Measurements from ENCODE around the gene ZBTB44.

- TF ChIP-seq POLR2A (IDR thresholded peaks at IDR 0.05) = no peak
- TF ChIP-seq POLR2AphosphoS5 (IDR thresholded peaks at IDR 0.05; ENCODE audit: insufficient read depth in 1 of 2, low read depth in 1 of 2) = no peak
These were observed 9.0 kb upstream of the ZBTB44 start for GRCh38 chr11:130323452-130324450.
